ENCODE data around the gene SENP3. TPM values are rescaled to one million over a fixed set of nuclear protein-coding genes. Genes with fewer than 3 reads are reported as not detected.

SENP3 gene
- total RNA-seq, 2 donors from 2014 or later: 41.8 to 55.3 TPM

DNA sequence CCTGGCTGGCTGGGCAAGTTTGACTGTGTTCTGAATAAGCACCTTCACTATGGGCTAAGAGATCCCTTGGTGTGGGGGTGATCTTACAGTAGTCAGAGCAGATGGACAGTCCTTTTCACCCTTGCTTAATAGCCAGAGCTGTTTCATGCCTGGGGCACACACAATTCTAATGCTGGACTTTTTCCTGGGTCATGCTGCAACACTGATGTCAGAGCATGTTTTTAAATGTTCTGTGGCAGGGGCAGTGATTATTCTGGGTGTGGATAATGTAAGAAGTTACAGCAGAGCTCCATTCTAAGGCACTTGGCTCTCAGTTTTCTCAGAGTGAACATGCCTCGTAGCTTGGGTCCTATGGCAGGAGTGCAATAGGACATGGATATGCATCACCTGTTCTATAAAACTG, 13.8 kb downstream of the SENP3 start:
- Mint-ChIP-seq H3K27ac (peak overlapping the region; percentile 93), H3K4me3 (peak overlapping the region; percentile 98 to 99), H3K9me3 (no peaks in the 10 kb centered on the region), H3K27me3 (ENCODE audit: low read depth) (no peaks in the 10 kb centered on the region), H3K4me1 (ENCODE audit: low read depth) (peaks cover 87% of the 10 kb centered on the region), H3K36me3 (ENCODE audit: insufficient read depth in 2 of 2) (peaks cover 33 to 46% of the 10 kb centered on the region in 2 donors)
- DNase-seq (no peak), ATAC-seq (replicated peaks in 1 of 2) (no peak)

DNA sequence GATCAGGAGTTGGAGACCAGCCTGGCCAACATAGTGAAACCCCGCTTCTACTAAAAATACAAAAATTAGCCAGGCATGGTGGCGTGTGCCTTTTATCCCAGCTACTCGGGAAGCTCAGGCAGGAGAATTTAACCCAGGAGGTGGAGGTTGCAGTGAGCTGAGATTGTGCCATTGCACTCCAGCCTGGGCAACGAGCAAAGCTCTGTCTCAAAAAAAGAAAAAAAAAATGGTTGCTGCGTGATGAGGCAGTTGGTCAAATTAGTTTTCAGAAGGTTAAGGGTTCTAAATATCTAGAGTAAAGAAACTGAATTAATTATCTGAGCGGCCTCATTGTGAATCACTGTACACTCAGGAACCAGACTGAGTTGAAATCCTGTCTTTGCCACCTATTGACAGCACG, 14.2 kb downstream of the SENP3 start:
- Mint-ChIP-seq H3K27me3 (ENCODE audit: low read depth) (no peaks in the 10 kb centered on the region), H3K4me1 (ENCODE audit: low read depth) (peaks cover 87% of the 10 kb centered on the region), H3K4me3 (peak overlapping the region; percentile 98 to 99), H3K27ac (peak overlapping the region; percentile 93), H3K36me3 (ENCODE audit: insufficient read depth in 2 of 2) (peaks cover 33 to 47% of the 10 kb centered on the region in 2 donors), H3K9me3 (no peaks in the 10 kb centered on the region)
- no peak for ATAC-seq (replicated peaks in 1 of 2)
- DNase-seq: no peak

DNA sequence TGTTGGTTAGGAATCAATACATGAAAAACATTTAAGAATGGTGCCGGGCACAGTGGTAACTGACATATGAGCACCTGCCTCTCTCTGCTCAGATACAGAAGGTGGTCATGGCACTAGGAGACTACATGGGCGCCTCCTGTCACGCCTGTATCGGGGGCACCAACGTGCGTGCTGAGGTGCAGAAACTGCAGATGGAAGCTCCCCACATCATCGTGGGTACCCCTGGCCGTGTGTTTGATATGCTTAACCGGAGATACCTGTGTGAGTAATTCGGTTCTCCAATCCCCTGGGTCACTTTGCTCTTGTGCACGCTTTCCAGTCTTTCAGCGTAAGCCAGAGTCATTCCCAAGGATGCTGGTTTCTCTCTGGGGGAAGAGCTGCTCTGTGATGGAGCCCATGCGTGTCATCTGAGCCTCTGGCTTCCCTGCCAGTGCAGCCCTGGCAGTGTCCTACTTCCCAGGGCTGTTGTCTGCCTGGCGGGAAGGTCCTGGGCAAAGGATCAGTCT, 14.8 kb downstream of the SENP3 start:
- peaks cover 33 to 47% of the 10 kb centered on the region in 2 donors for H3K36me3 Mint-ChIP-seq (ENCODE audit: insufficient read depth in 2 of 2)
- H3K4me1 Mint-ChIP-seq (ENCODE audit: low read depth): peaks cover 87% of the 10 kb centered on the region
- no peak for ATAC-seq (replicated peaks in 1 of 2)
- no peaks in the 10 kb centered on the region for H3K9me3 Mint-ChIP-seq
- no peaks in the 10 kb centered on the region for H3K27me3 Mint-ChIP-seq (ENCODE audit: low read depth)
- DNase-seq: no peak
- H3K27ac Mint-ChIP-seq: peak overlapping the region; percentile 86
- H3K4me3 Mint-ChIP-seq: peak overlapping the region; percentile 7 to 98

DNA sequence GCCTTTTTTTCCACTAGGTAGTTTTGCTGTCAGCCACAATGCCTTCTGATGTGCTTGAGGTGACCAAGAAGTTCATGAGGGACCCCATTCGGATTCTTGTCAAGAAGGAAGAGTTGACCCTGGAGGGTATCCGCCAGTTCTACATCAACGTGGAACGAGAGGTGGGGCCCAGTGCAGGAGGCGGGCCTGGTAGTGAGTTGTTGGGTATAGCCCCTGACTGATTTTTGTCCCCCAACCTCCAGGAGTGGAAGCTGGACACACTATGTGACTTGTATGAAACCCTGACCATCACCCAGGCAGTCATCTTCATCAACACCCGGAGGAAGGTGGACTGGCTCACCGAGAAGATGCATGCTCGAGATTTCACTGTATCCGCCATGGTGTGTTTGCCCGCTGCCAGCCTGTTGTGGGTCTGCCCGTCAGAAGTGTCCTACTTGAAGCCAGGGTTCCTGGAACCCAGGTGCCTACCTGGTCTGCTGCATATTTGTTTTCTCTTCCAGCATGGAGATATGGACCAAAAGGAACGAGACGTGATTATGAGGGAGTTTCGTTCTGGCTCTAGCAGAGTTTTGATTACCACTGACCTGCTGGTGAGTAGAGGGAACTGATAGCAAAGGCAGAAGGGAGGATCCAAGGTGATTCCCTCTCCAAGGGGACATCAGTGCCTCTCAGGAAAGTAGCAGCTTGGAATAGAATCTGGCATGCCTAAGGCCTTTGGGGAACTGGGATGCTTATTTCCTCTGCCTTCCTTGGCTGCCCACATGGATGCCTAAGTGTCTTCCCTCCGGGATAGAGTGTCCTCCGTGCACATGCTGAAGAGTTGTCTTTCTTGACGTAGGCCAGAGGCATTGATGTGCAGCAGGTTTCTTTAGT, 15.8 kb downstream of the SENP3 start:
- Mint-ChIP-seq H3K27me3 (ENCODE audit: low read depth) (no peaks in the 10 kb centered on the region), H3K36me3 (ENCODE audit: insufficient read depth in 2 of 2) (peaks cover 35 to 46% of the 10 kb centered on the region in 2 donors), H3K4me3 (peak overlapping the region; percentile 32 to 42), H3K4me1 (ENCODE audit: low read depth) (peaks cover 88% of the 10 kb centered on the region), H3K9me3 (no peaks in the 10 kb centered on the region), H3K27ac (peak overlapping the region; percentile 80)
- ATAC-seq (replicated peaks in 1 of 2) (no peak), DNase-seq (no peak)

DNA sequence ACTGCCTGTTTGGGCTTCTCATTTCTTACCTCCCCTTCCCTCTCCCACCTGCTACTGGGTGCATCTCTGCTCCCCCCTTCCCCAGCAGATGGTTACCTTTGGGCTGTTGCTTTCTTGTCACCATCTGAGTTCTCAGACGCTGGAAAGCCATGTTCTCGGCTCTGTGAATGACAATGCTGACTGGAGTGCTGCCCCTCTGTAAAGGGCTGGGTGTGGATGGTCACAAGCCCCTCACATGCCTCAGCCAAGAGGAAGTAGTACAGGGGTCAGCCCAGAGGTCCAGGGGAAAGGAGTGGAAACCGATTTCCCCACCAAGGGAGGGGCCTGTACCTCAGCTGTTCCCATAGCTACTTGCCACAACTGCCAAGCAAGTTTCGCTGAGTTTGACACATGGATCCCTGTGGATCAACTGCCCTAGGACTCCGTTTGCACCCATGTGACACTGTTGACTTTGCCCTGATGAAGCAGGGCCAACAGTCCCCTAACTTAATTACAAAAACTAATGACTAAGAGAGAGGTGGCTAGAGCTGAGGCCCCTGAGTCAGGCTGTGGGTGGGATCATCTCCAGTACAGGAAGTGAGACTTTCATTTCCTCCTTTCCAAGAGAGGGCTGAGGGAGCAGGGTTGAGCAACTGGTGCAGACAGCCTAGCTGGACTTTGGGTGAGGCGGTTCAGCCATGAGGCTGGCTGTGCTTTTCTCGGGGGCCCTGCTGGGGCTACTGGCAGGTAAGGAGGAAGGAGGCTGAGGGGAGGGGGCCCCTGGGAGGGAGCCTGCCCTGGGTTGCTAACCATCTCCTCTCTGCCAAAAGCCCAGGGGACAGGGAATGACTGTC, 17.5 kb downstream of the SENP3 start, which contains the start of gene CD68:
Gene CD68, plus strand, starts transcription at position 638 of the 833 bp plus-strand sequence. Its CDS starts 40 bp downstream, at position 678.
- H3K4me3 Mint-ChIP-seq: peak within 1 kb of the TSS; percentile 52 to 83
- H3K9me3 Mint-ChIP-seq: no peaks in the 10 kb centered on the region
- peak; percentile 59 to 70 for ATAC-seq (replicated peaks in 1 of 2)
- peaks cover 87% of the 10 kb centered on the region for H3K4me1 Mint-ChIP-seq (ENCODE audit: low read depth)
- peak; percentile 74 to 83 for DNase-seq
- H3K27ac Mint-ChIP-seq: peak within 1 kb of the TSS; percentile 68
- H3K36me3 Mint-ChIP-seq (ENCODE audit: insufficient read depth in 2 of 2): peaks cover 29 to 37% of the 10 kb centered on the region in 2 donors
- H3K27me3 Mint-ChIP-seq (ENCODE audit: low read depth): no peaks in the 10 kb centered on the region

DNA sequence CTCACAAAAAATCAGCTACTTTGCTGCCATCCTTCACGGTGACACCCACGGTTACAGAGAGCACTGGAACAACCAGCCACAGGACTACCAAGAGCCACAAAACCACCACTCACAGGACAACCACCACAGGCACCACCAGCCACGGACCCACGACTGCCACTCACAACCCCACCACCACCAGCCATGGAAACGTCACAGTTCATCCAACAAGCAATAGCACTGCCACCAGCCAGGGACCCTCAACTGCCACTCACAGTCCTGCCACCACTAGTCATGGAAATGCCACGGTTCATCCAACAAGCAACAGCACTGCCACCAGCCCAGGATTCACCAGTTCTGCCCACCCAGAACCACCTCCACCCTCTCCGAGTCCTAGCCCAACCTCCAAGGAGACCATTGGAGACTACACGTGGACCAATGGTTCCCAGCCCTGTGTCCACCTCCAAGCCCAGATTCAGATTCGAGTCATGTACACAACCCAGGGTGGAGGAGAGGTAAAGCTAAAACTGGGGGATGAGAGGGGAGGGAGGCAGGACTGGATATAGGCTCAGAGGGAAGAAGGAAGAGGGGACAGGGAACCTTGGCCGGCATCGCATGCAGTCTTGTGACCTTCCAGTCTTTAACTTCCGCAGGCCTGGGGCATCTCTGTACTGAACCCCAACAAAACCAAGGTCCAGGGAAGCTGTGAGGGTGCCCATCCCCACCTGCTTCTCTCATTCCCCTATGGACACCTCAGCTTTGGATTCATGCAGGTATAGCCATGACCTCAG, 18.3 kb downstream of the SENP3 start:
- DNase-seq: peak; percentile 50 to 51
- Mint-ChIP-seq H3K36me3 (ENCODE audit: insufficient read depth in 2 of 2) (peaks cover 24 to 32% of the 10 kb centered on the region in 2 donors), H3K27ac (peak overlapping the region; percentile 68), H3K4me1 (ENCODE audit: low read depth) (peaks cover 87% of the 10 kb centered on the region), H3K9me3 (no peaks in the 10 kb centered on the region), H3K27me3 (ENCODE audit: low read depth) (no peaks in the 10 kb centered on the region), H3K4me3 (peak overlapping the region; percentile 52 to 83)
- ATAC-seq (replicated peaks in 1 of 2): peak in 1 of 2 donors; percentile 0

DNA sequence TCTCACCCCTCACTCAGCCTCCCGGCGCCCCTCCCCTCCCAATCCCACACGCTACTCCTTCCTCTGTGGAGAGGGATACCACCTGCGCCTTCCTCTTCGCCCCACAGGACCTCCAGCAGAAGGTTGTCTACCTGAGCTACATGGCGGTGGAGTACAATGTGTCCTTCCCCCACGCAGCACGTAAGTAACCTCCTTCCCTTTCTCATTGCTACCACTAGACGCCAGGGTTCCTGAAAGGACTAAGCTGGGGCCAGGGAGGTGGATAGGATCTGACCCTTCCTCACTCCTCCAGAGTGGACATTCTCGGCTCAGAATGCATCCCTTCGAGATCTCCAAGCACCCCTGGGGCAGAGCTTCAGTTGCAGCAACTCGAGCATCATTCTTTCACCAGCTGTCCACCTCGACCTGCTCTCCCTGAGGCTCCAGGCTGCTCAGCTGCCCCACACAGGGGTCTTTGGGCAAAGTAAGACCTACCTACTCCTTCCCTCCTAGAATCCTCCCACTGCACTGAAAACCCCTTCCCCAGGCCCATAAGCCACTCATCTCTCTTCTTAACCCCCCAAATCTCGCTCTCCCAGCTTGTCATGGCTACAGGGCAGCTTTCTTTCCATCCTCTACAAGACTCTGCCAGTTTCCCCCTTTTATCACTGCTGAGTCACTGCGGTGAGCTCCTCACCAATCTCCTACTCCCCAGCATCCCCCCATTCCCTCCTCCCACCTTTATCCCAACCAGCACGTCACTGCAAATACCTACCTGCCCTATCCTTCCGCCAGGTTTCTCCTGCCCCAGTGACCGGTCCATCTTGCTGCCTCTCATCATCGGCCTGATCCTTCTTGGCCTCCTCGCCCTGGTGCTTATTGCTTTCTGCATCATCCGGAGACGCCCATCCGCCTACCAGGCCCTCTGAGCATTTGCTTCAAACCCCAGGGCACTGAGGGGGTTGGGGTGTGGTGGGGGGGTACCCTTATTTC, 19.2 kb downstream of the SENP3 start:
- Mint-ChIP-seq H3K27me3 (ENCODE audit: low read depth) (no peaks in the 10 kb centered on the region), H3K36me3 (ENCODE audit: insufficient read depth in 2 of 2) (peaks cover 20 to 27% of the 10 kb centered on the region in 2 donors), H3K4me3 (peak overlapping the region; percentile 16 to 47), H3K27ac (peak overlapping the region; percentile 29), H3K9me3 (no peaks in the 10 kb centered on the region), H3K4me1 (ENCODE audit: low read depth) (peaks cover 87% of the 10 kb centered on the region)
- ATAC-seq (replicated peaks in 1 of 2) (no peak), DNase-seq (no peak)

DNA sequence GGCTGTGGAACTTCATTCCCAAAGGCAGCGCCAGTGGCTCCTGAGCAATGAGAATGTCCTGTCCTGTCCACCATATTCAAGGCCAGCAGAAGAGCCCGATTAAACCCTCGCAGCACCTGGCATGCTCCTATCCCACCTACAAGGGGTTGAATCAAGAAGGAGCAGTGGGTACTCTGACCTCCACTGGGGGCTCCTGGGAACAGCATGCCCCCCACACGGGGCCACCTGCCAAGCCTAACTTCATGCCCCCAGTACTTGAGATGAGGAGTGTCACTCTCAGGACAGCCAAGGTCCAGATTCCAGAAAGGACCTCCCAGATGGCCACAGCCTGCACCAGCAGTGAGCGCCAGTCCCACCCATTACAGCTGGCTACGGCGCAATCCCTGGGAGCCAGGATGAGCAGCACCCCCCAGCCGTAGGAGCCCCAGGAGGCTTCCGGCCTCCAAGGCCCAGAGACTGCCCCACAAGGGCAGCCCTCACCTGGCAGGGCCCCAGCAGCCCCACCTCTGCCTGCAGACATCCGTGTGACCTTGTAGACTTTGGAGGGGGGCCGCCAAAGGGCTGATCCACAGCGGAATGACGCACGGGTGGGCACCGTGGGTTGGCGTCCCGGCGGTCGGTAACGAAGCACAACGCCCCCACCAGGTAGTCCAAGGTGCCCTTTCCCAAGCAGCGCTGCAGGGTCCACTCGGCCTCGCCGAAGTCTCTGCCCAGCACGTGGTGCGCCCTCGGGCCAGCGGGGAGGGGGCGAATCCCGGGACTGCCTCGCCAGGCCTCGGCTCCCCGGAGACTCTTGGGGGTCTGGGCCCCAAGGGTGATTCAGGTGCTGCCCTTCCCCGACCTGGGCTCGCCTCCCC, 20.9 kb downstream of the SENP3 start:
- DNase-seq (peak in 1 of 2 donors; percentile 15), ATAC-seq (replicated peaks in 1 of 2) (no peak)
- Mint-ChIP-seq H3K27me3 (ENCODE audit: low read depth) (no peaks in the 10 kb centered on the region), H3K9me3 (no peaks in the 10 kb centered on the region), H3K4me3 (peak overlapping the region; percentile 87 to 95), H3K27ac (peak overlapping the region; percentile 95), H3K4me1 (ENCODE audit: low read depth) (peaks cover 73% of the 10 kb centered on the region), H3K36me3 (ENCODE audit: insufficient read depth in 2 of 2) (peaks cover 17% of the 10 kb centered on the region in 2 donors)

DNA sequence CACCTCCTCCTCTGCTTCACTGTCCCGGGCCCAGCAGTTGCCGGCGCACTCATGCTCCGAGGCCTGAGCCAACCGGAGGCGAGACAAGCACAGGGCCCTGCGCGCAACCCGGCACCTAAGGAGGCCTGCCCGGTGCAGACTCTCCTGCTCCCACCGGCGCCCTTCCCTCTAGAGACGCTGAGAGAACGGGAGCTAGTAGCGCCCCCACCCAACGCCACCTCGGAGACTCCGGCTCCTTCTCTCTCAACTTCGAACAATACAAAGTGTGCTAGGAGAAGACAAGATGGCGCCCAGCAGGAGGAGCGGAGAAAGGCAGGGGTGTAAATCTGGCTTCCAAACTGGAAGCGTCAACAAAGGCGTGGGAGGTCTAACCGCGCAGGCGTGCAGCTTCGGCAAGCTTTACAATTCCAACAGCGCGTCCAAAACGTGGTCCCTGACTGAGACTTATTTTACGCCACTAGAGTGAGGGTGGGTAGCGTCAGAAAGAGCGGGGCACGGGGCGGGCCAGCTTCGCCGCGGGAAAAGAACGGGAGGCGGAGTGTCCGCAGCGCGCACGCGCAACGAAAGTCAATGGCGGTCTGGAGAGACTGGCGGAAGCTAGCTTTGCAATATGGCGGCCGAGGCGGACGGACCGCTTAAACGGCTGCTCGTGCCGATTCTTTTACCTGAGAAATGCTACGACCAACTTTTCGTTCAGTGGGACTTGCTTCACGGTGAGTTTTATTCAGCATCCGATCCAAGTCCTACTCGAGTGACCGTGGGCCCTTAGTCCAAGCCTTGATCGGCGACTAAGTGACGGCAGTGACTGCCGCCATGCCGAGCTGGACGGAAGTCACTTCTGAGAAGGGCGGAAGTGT, 21.8 kb downstream of the SENP3 start, which contains the start of gene MPDU1:
Gene MPDU1, plus strand, starts transcription at position 600 of the 857 bp plus-strand sequence. Its CDS starts 11 bp downstream, at position 611.
- peak within 1 kb of the TSS; percentile 95 for H3K27ac Mint-ChIP-seq
- peaks cover 13 to 16% of the 10 kb centered on the region in 2 donors for H3K36me3 Mint-ChIP-seq (ENCODE audit: insufficient read depth in 2 of 2)
- H3K27me3 Mint-ChIP-seq (ENCODE audit: low read depth): no peaks in the 10 kb centered on the region
- peaks cover 64% of the 10 kb centered on the region for H3K4me1 Mint-ChIP-seq (ENCODE audit: low read depth)
- H3K4me3 Mint-ChIP-seq: peak within 1 kb of the TSS; percentile 87 to 95
- ATAC-seq (replicated peaks in 1 of 2) (peak; percentile 62 to 71), DNase-seq (peak; percentile 96)
- H3K9me3 Mint-ChIP-seq: no peaks in the 10 kb centered on the region

DNA sequence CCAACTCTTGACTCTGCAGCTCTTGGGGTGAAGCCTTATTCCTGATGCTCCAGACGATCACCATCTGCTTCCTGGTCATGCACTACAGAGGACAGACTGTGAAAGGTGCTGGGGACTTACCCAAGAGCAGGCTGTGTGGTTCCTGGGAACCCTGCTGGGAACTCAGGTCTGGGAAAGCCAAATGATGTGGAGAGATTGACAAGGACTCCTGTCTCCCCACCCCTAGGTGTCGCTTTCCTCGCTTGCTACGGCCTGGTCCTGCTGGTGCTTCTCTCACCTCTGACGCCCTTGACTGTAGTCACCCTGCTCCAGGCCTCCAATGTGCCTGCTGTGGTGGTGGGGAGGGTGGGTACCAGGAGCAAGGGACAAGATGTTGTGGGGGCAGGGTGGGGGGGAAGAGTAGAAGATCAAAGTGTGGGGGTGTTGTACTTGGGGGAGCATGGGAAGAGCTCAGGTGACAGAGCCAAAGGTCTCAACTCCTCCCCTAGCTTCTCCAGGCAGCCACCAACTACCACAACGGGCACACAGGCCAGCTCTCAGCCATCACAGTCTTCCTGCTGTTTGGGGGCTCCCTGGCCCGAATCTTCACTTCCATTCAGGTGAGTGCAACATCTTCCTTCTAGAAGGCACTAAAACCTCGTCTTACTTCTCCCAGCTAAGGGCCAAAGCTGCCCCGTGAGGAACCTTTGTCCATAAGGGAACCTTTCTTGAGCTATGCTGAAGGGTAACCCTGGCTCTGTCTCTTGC, 25.1 kb downstream of the SENP3 start:
- ATAC-seq (replicated peaks in 1 of 2) (no peak), DNase-seq (no peak)
- peaks cover 31% of the 10 kb centered on the region for H3K4me1 Mint-ChIP-seq (ENCODE audit: low read depth)
- no peaks in the 10 kb centered on the region for H3K9me3 Mint-ChIP-seq
- no peak overlapping the region for H3K4me3 Mint-ChIP-seq
- no peaks in the 10 kb centered on the region for H3K27me3 Mint-ChIP-seq (ENCODE audit: low read depth)
- peak overlapping the region; percentile 41 for H3K27ac Mint-ChIP-seq
- H3K36me3 Mint-ChIP-seq (ENCODE audit: insufficient read depth in 2 of 2): peaks cover 8 to 10% of the 10 kb centered on the region in 2 donors

All from activated T-cell treated with anti-CD3 and anti-CD28 coated beads, Interleukin-2, amount 50 U/mL, for 72 hours (primary cell).